ENCODE results near the gene LPAR2. TPM values are rescaled to one million over a fixed set of nuclear protein-coding genes. Genes with fewer than 3 reads are reported as not detected.
A peak's percentile ranks its signal among the peaks of the same experiment; 100 is the strongest.
"Not testable (repeated sequence)": the region's sequence is repeated elsewhere in the genome, so short reads cannot be mapped to it uniquely, and the experiment has no call there.

The LPAR2 gene
- total RNA-seq, 1 donor from 2014 or later = 15.2 TPM

- DNase-seq (ENCODE audit: extremely low spot score in 2 of 2) = no peak
- Histone ChIP-seq H3K4me3 (no peak overlapping the region), H3K36me3 (no peaks in the 10 kb centered on the region), H3K27me3 (no peaks in the 10 kb centered on the region), H3K4me1 (peaks cover 6% of the 10 kb centered on the region), H3K27ac (no peak overlapping the region), H3K9me3 (no peaks in the 10 kb centered on the region)
- no peak for TF ChIP-seq CTCF (IDR thresholded peaks at IDR 0.05)
- peak in 1 of 2 donors; percentile 25 for TF ChIP-seq POLR2AphosphoS5 (IDR thresholded peaks at IDR 0.05; ENCODE audit: insufficient read depth in 1 of 2, low read depth in 1 of 2)
- intact Hi-C loops (cut with DNase I) = no loop called here
Measured at GRCh38 chr19:19606021-19606420, 22.0 kb downstream of the LPAR2 start.

- no peaks in the 10 kb centered on the region for H3K27me3 ChIP-seq
- H3K27ac ChIP-seq = no peak overlapping the region
- no peak overlapping the region for H3K4me3 ChIP-seq
- no peaks in the 10 kb centered on the region for H3K36me3 ChIP-seq
- no peak for TF ChIP-seq POLR2A (IDR thresholded peaks at IDR 0.05)
- no peak for TF ChIP-seq CTCF (IDR thresholded peaks at IDR 0.05)
- no peak for TF ChIP-seq POLR2AphosphoS5 (IDR thresholded peaks at IDR 0.05; ENCODE audit: insufficient read depth in 1 of 2, low read depth in 1 of 2)
- no peaks in the 10 kb centered on the region for H3K9me3 ChIP-seq
- DNase-seq (ENCODE audit: extremely low spot score in 2 of 2) = no peak
- peaks cover 6% of the 10 kb centered on the region for H3K4me1 ChIP-seq
- intact Hi-C loops (cut with DNase I) = no loop called here
Measured at GRCh38 chr19:19602713-19603324, 25.2 kb downstream of the LPAR2 start.

- no peak for TF ChIP-seq POLR2AphosphoS5 (IDR thresholded peaks at IDR 0.05; ENCODE audit: insufficient read depth in 1 of 2, low read depth in 1 of 2)
- TF ChIP-seq CTCF (IDR thresholded peaks at IDR 0.05) = no peak
- no peak for TF ChIP-seq POLR2A (IDR thresholded peaks at IDR 0.05)
- Histone ChIP-seq H3K4me1 (peaks cover 6% of the 10 kb centered on the region), H3K27ac (no peak overlapping the region), H3K4me3 (no peak overlapping the region), H3K27me3 (no peaks in the 10 kb centered on the region), H3K9me3 (no peaks in the 10 kb centered on the region), H3K36me3 (no peaks in the 10 kb centered on the region)
- no peak for DNase-seq (ENCODE audit: extremely low spot score in 2 of 2)
- intact Hi-C loops (cut with DNase I) = no loop called here
Measured at GRCh38 chr19:19602136-19602712, 25.8 kb downstream of the LPAR2 start.

GRCh38 chr19:19600793-19601330, 27.2 kb downstream of the LPAR2 start:
- H3K4me3 ChIP-seq = no peak overlapping the region
- intact Hi-C loops (cut with DNase I) = no loop called here
- TF ChIP-seq POLR2AphosphoS5 (IDR thresholded peaks at IDR 0.05; ENCODE audit: insufficient read depth in 1 of 2, low read depth in 1 of 2) = no peak
- no peak for TF ChIP-seq CTCF (IDR thresholded peaks at IDR 0.05)
- no peak for TF ChIP-seq POLR2A (IDR thresholded peaks at IDR 0.05)
- H3K9me3 ChIP-seq = no peaks in the 10 kb centered on the region
- no peaks in the 10 kb centered on the region for H3K27me3 ChIP-seq
- H3K36me3 ChIP-seq = no peaks in the 10 kb centered on the region
- no peak overlapping the region for H3K27ac ChIP-seq
- H3K4me1 ChIP-seq = peaks cover 6% of the 10 kb centered on the region
- no peak for DNase-seq (ENCODE audit: extremely low spot score in 2 of 2)

- Histone ChIP-seq H3K4me1 (peaks cover 14% of the 10 kb centered on the region), H3K27ac (peak overlapping the region; percentile 56)
- H3K36me3 ChIP-seq; intact Hi-C loops (cut with DNase I); H3K9me3 ChIP-seq; DNase-seq (ENCODE audit: extremely low spot score in 2 of 2); H3K27me3 ChIP-seq; H3K4me3 ChIP-seq: not testable (repeated sequence)
Measured at GRCh38 chr19:19598728-19599451, 29.1 kb downstream of the LPAR2 start.

All from vagina (tissue), 2 donors.